Gastrocnemius medialis (tissue), 4 donors: ENCODE data around the gene TSSC4.

ENCODE experiments used
- CTCF ChIP-seq, 5 experiments: fragments of 450-650 bp in 3 of 5; fragments of 200-600 bp in 2 of 5; sonication (generic) in 2 of 5; IDR thresholded peaks in 4 of 5; conservative IDR thresholded peaks in 1 of 5; 1 replicate in 4 of 5; 2 replicates in 1 of 5; pipeline ENCODE4 v1.5.1; 2016 to 2019; ENCODE audit warnings: antibody characterized with exemption in 5 of 5, mild to moderate bottlenecking in 3 of 5, moderate library complexity in 3 of 5
- POLR2A ChIP-seq, 2 donors: fragments of 450-650 bp; IDR thresholded peaks; one replicate each; pipeline ENCODE4 v1.6.1; 2017; ENCODE audit warnings: antibody characterized with exemption in 2 of 2, mild to moderate bottlenecking in 2 of 2, moderate library complexity in 2 of 2

- TF ChIP-seq CTCF (IDR thresholded peaks at IDR 0.05 in 4 of 5, conservative IDR thresholded peaks at IDR 0.05 in 1 of 5) (no peak), POLR2A (IDR thresholded peaks at IDR 0.05) (no peak)
Measured at GRCh38 chr11:2417856-2418692, 17.5 kb downstream of the TSSC4 start.
